HepG2 (cell line): ENCODE results near the gene TCF20.

Experiments
- CERS6 ChIP-seq: sonication (generic); formaldehyde crosslinking; IDR thresholded peaks from 2 replicates; pipeline ENCODE4 v1.5.0; 2020; ENCODE audit warnings: missing genetic modification reagents
- FOXK2 ChIP-seq: fragments of 450-650 bp; IDR thresholded peaks from 2 replicates; pipeline ENCODE4 v1.6.1; 2016
- IRF9 ChIP-seq: sonication (generic); formaldehyde crosslinking; IDR thresholded peaks from 2 replicates; pipeline ENCODE4 v1.8.0; 2022; ENCODE audit warnings: missing genetic modification reagents, mild to moderate bottlenecking, borderline replicate concordance
- SRF ChIP-seq: IDR thresholded peaks from 2 replicates; pipeline ENCODE4 v1.6.1; 2011; ENCODE audit warnings: mild to moderate bottlenecking, low read depth, low read length, moderate library complexity
- ZNF747 ChIP-seq: sonication (generic); formaldehyde crosslinking; IDR thresholded peaks from 2 replicates; pipeline ENCODE4 v1.8.1; 2023; ENCODE audit warnings: missing genetic modification reagents, mild to moderate bottlenecking, borderline replicate concordance

DNA sequence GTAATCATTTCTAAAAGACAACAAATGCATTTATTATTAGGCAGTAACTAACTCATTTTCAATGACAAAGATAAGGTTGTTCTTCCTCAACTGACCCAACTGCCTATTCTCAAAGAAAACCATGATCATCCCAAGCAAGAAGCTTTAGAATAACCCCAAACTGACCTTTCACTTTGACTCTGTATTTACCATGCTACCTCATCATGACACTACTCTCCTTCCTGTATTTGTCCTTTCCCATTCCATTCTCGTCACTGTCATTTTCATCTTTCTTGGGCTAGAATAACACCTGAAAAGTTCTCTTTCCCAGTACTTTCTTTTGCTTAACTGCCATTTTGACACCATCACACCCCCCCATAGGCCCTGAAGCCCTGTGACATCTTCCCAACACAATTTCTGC lies 48.3 kb downstream of the TCF20 start:
- TF ChIP-seq CERS6 (no peak), FOXK2 (no peak), IRF9 (CRISPR knock-in tag) (no peak), SRF (no peak), ZNF747 (CRISPR knock-in tag) (no peak)
